ENCODE data around the gene POLR2C. TPM values are rescaled to one million over a fixed set of nuclear protein-coding genes. Genes with fewer than 3 reads are reported as not detected.
A peak's percentile ranks its signal among the peaks of the same experiment; 100 is the strongest.

POLR2C gene
- total RNA-seq, 3 donors from 2014 or later, result 117 to 130 (median 129) TPM

- H3K9me3 Mint-ChIP-seq, result no peaks in the 10 kb centered on the region
- peaks cover 16% of the 10 kb centered on the region for H3K4me1 Mint-ChIP-seq (ENCODE audit: low read depth)
- no peak overlapping the region for H3K4me3 Mint-ChIP-seq
Measured at GRCh38 chr16:57479976-57480753, 17.7 kb downstream of the POLR2C start.

GRCh38 chr16:57480754-57481230 is 18.3 kb downstream of the POLR2C start:
- no peak for DNase-seq
- Mint-ChIP-seq H3K27me3 (ENCODE audit: low read depth) (no peaks in the 10 kb centered on the region), H3K36me3 (ENCODE audit: insufficient read depth) (no peaks in the 10 kb centered on the region), H3K9me3 (no peaks in the 10 kb centered on the region), H3K4me1 (ENCODE audit: low read depth) (peaks cover 21% of the 10 kb centered on the region), H3K4me3 (no peak overlapping the region)
- ATAC-seq, result no peak

More at GRCh38 chr16:57479976-57480753, 17.7 kb downstream of the POLR2C start:
- DNase-seq (no peak), ATAC-seq (no peak)
- Mint-ChIP-seq H3K27me3 (ENCODE audit: low read depth) (no peaks in the 10 kb centered on the region), H3K36me3 (ENCODE audit: insufficient read depth) (no peaks in the 10 kb centered on the region)

- peaks cover 17% of the 10 kb centered on the region for H3K4me1 Mint-ChIP-seq (ENCODE audit: low read depth)
- DNase-seq, result no peak
- ATAC-seq, result no peak
- no peaks in the 10 kb centered on the region for H3K36me3 Mint-ChIP-seq (ENCODE audit: insufficient read depth)
- no peaks in the 10 kb centered on the region for H3K27me3 Mint-ChIP-seq (ENCODE audit: low read depth)
- H3K9me3 Mint-ChIP-seq, result no peaks in the 10 kb centered on the region
- no peak overlapping the region for H3K4me3 Mint-ChIP-seq
Measured at GRCh38 chr16:57481421-57481820, 18.9 kb downstream of the POLR2C start.

- Mint-ChIP-seq H3K27me3 (ENCODE audit: low read depth) (no peaks in the 10 kb centered on the region), H3K4me1 (ENCODE audit: low read depth) (peaks cover 22% of the 10 kb centered on the region), H3K9me3 (no peaks in the 10 kb centered on the region), H3K36me3 (ENCODE audit: insufficient read depth) (no peaks in the 10 kb centered on the region), H3K4me3 (no peak overlapping the region)
- ATAC-seq, result no peak
- no peak for DNase-seq
Measured at GRCh38 chr16:57482845-57483545, 20.5 kb downstream of the POLR2C start.

DNA sequence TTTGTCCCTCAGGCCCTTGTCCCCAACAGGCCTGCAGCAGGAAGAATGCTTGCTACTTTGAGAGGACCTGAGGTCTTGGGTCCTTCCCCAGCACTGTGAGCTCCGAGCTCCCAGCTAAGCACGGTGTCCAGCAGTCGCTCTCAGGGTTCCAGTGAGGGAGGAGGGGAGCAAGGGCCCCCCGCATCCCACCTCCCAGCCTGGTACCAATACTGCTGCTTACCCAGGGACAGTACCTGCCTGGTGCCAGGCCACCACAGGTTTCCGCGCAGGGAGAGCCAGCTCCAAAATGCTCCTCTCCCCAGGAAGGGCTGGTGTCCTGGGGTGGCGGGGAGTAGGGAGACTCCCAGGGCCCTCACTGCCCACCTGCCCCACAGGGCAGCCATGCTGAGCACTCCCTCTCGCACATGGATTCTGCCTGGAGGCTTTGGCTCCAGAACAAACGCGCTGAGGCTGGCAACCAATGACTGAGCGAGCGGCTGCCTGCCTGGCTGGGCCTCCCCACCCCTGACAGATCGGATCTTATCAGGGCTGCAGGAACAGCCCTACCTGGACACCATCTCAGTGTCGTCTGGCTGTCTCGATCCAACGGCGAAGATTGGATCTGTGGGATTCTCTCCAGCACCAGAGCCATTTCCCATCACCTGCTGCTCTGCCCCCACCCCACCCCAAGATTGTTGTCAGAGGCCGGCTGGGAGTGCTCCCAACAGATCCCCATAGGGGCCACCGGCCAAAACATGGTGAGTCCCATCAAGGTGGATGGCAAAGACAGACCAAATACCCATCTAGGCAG is 21.4 kb downstream of the POLR2C start:
- H3K4me3 Mint-ChIP-seq, result no peak overlapping the region

DNA sequence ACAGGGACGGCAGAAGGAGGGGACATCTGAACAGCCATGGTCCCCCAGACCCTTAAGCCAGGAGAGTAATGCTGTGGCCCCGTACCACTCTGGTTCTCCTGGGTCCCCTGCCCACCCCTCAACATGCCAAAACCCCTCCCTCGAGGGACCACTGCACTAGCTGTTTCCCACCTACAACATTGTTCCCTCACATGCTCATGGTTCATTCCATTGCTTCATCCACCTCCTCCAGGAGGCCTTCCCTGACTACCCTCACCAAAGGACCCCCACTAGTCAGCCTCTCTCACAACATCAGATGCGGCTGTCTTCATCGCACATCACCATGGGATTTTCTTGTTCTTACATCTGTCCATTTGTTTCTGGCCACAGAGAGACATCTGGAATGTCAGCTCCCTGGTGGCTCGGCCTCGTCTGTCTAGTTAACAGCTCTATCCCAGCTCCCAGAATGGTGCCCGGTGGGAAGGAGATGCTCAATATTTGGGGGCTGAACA is 22.1 kb downstream of the POLR2C start:
- no peak overlapping the region for H3K4me3 Mint-ChIP-seq
- H3K9me3 Mint-ChIP-seq, result no peaks in the 10 kb centered on the region
- ATAC-seq (no peak), DNase-seq (no peak)
- H3K4me1 Mint-ChIP-seq (ENCODE audit: low read depth), result peaks cover 19% of the 10 kb centered on the region
- no peaks in the 10 kb centered on the region for H3K36me3 Mint-ChIP-seq (ENCODE audit: insufficient read depth)
- no peaks in the 10 kb centered on the region for H3K27me3 Mint-ChIP-seq (ENCODE audit: low read depth)

More for the DNA sequence above, 21.4 kb downstream of the POLR2C start:
- no peaks in the 10 kb centered on the region for H3K9me3 Mint-ChIP-seq
- H3K36me3 Mint-ChIP-seq (ENCODE audit: insufficient read depth), result no peaks in the 10 kb centered on the region
- H3K27me3 Mint-ChIP-seq (ENCODE audit: low read depth), result no peaks in the 10 kb centered on the region
- peaks cover 22% of the 10 kb centered on the region for H3K4me1 Mint-ChIP-seq (ENCODE audit: low read depth)
- DNase-seq (no peak), ATAC-seq (no peak)

- DNase-seq (no peak), ATAC-seq (no peak)
- no peaks in the 10 kb centered on the region for H3K9me3 Mint-ChIP-seq
- H3K4me3 Mint-ChIP-seq, result peak overlapping the region; percentile 81
- H3K36me3 Mint-ChIP-seq (ENCODE audit: insufficient read depth), result no peaks in the 10 kb centered on the region
- H3K4me1 Mint-ChIP-seq (ENCODE audit: low read depth), result peaks cover 19% of the 10 kb centered on the region
- H3K27me3 Mint-ChIP-seq (ENCODE audit: low read depth), result no peaks in the 10 kb centered on the region
Measured at GRCh38 chr16:57485091-57485915, 22.8 kb downstream of the POLR2C start.

- DNase-seq (peak; percentile 79), ATAC-seq (peak; percentile 98)
- H3K36me3 Mint-ChIP-seq (ENCODE audit: insufficient read depth), result no peaks in the 10 kb centered on the region
- peaks cover 19% of the 10 kb centered on the region for H3K4me1 Mint-ChIP-seq (ENCODE audit: low read depth)
- H3K27me3 Mint-ChIP-seq (ENCODE audit: low read depth), result no peaks in the 10 kb centered on the region
- no peaks in the 10 kb centered on the region for H3K9me3 Mint-ChIP-seq
- H3K4me3 Mint-ChIP-seq, result peak within 1 kb of the TSS; percentile 81
Measured at GRCh38 chr16:57485916-57486857, 23.7 kb downstream of the POLR2C start, which contains the start of gene DOK4. DOK4 (minus strand) TSS chr16:57486493; CDS start chr16:57479507, 6,986 bp downstream.

GRCh38 chr16:57486858-57487834 is 24.7 kb downstream of the POLR2C start:
- Mint-ChIP-seq H3K4me3 (peak overlapping the region; percentile 78), H3K27me3 (ENCODE audit: low read depth) (no peaks in the 10 kb centered on the region), H3K9me3 (no peaks in the 10 kb centered on the region), H3K36me3 (ENCODE audit: insufficient read depth) (no peaks in the 10 kb centered on the region), H3K4me1 (ENCODE audit: low read depth) (peaks cover 19% of the 10 kb centered on the region)
- no peak for DNase-seq
- ATAC-seq, result no peak

- DNase-seq, result no peak
- Mint-ChIP-seq H3K27me3 (ENCODE audit: low read depth) (peaks cover 2% of the 10 kb centered on the region), H3K4me3 (no peak overlapping the region), H3K9me3 (no peaks in the 10 kb centered on the region), H3K4me1 (ENCODE audit: low read depth) (peaks cover 19% of the 10 kb centered on the region), H3K36me3 (ENCODE audit: insufficient read depth) (no peaks in the 10 kb centered on the region)
- ATAC-seq, result no peak
Measured at GRCh38 chr16:57489229-57489628, 26.8 kb downstream of the POLR2C start.

DNA sequence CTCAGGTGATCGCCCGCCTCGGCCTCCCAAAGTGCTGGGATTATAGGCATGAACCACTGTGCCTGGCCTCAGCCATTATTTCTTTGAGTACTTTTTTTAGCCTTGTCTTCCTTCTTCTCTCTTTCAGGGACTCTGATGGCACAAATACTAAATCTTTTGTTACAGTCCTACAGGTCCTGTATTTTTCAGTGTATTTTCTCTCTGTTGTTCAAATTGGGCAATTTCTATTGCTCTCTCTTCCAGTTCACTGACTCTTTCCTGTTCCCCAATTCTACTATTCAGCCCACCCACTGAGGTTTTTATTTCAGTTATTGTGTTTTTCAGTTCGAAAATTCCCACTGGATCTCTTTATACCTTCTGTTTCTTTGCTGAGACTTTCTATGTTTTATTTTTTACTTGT is 31.3 kb downstream of the POLR2C start:
- Mint-ChIP-seq H3K4me1 (ENCODE audit: low read depth) (no peaks in the 10 kb centered on the region), H3K36me3 (ENCODE audit: insufficient read depth) (no peaks in the 10 kb centered on the region), H3K4me3 (no peak overlapping the region), H3K9me3 (no peaks in the 10 kb centered on the region), H3K27me3 (ENCODE audit: low read depth) (peaks cover 2% of the 10 kb centered on the region)
- ATAC-seq (no peak), DNase-seq (no peak)

GRCh38 chr16:57497121-57497520 is 34.6 kb downstream of the POLR2C start:
- Mint-ChIP-seq H3K9me3 (no peaks in the 10 kb centered on the region), H3K36me3 (ENCODE audit: insufficient read depth) (no peaks in the 10 kb centered on the region), H3K4me3 (no peak overlapping the region), H3K4me1 (ENCODE audit: low read depth) (peaks cover 5% of the 10 kb centered on the region), H3K27me3 (ENCODE audit: low read depth) (peaks cover 2% of the 10 kb centered on the region)
- ATAC-seq (no peak), DNase-seq (no peak)

All from activated T-cell treated with anti-CD3 and anti-CD28 coated beads, Interleukin-2, amount 50 U/mL, for 4 hours (primary cell).